ENCODE data around the gene FOXF2. TPM values are rescaled to one million over a fixed set of nuclear protein-coding genes. Genes with fewer than 3 reads are reported as not detected.

The FOXF2 gene
- total and polyA plus RNA-seq, 4 donors: 8.3 to 22.9 (median 14.3) TPM

DNA sequence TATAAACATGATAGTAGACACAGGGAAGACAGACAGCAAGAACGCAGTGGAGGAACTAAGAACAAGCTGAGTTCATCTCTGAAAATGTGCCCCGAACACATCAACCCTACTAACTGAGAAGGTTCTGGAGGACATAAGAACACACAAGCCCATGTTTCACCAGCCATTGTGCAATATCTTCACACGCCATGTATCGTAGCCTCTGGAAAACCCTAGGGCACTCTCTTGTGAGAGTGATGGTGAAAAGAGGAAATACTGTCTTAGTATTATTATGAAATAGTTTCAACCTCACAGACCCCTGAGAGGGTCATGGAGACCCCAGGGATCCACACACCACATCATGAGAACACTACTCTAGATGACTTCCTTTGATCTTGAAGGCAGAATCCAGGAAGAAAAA lies 26.1 kb upstream of the FOXF2 start:
- TF ChIP-seq, protein P1, sequence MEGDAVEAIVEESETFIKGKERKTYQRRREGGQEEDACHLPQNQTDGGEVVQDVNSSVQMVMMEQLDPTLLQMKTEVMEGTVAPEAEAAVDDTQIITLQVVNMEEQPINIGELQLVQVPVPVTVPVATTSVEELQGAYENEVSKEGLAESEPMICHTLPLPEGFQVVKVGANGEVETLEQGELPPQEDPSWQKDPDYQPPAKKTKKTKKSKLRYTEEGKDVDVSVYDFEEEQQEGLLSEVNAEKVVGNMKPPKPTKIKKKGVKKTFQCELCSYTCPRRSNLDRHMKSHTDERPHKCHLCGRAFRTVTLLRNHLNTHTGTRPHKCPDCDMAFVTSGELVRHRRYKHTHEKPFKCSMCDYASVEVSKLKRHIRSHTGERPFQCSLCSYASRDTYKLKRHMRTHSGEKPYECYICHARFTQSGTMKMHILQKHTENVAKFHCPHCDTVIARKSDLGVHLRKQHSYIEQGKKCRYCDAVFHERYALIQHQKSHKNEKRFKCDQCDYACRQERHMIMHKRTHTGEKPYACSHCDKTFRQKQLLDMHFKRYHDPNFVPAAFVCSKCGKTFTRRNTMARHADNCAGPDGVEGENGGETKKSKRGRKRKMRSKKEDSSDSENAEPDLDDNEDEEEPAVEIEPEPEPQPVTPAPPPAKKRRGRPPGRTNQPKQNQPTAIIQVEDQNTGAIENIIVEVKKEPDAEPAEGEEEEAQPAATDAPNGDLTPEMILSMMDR (IDR thresholded peaks at IDR 0.05; ENCODE audit: control extremely low read depth, extremely low read depth): no peak
- H3K27me3 ChIP-seq (ENCODE audit: control insufficient read depth in 3 of 3, insufficient read depth in 3 of 3, low read length in 2 of 3): no peaks in the 10 kb centered on the region
- H3K4me1 ChIP-seq (ENCODE audit: control insufficient read depth in 5 of 5, insufficient read depth in 5 of 5, low read length in 5 of 5): peaks cover 0 to 45% (median 14%) of the 10 kb centered on the region in 5 donors
- ATAC-seq (ENCODE audit: insufficient read depth, low FRiP score): no peak
- no peak overlapping the region for H3K4me3 ChIP-seq
- DNase-seq: peak; percentile 19 to 72 (median 53)
- H3K9ac ChIP-seq (ENCODE audit: insufficient read depth in 1 of 2, low read length in 2 of 2): no peak overlapping the region
- H3K27ac ChIP-seq (ENCODE audit: low read depth in 1 of 2, low read length in 1 of 2): peak overlapping the region in 1 of 2 donors; percentile 37
- peaks cover 0 to 2% (median 0%) of the 10 kb centered on the region in 4 donors for H3K9me3 ChIP-seq (ENCODE audit: control insufficient read depth in 4 of 4, insufficient read depth in 3 of 4, low read length in 3 of 4)
- WGBS, 2 donors: 61 to 64% methylated on average over 4 of the region's 4 CpGs
- H3K36me3 ChIP-seq (ENCODE audit: control insufficient read depth in 4 of 4, insufficient read depth in 4 of 4, low read length in 4 of 4): peaks cover 0 to 3% (median 1%) of the 10 kb centered on the region in 4 donors

DNA sequence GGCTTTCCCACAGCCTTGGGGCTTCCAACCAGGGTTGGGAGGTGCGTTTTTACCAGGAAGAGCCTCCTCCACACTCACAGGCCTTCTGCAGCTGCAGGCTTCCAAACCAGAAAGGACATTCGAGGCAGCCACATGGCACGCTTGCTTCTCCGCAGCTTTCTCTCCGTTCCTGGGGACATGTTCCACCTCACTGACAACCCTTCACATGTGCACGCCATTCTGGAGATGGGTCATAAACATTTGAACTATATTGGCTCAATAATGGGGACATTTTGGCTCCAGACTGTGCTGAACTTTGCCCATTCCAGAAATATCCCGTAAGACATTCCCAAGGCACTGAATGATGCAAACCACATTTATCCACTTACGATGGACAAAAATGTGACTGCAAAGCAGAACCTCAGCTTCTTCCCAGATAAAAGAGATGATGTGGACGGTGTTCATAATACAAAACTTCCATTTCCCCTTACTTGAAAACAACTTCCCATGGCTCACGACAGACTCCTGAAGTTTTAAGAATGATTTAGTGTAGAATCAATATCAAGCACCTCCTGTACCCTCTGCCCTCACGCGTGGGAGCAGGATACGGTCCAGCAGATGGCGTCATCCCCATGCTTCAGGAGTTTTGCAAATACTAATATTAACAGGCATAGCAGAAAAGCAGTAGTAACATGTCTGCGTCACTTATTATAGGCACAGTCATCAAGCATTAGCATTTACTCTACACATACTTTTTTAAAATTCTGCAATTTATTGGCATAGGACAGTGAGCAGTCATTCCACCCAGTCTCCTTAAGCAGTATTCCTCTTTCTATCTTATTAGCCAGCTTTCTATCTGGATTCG lies 25.4 kb upstream of the FOXF2 start:
- ATAC-seq (ENCODE audit: insufficient read depth, low FRiP score): peak; percentile 51
- Histone ChIP-seq H3K9me3 (ENCODE audit: control insufficient read depth in 4 of 4, insufficient read depth in 3 of 4, low read length in 3 of 4) (peaks cover 0 to 2% (median 0%) of the 10 kb centered on the region in 4 donors), H3K27ac (ENCODE audit: low read depth in 1 of 2, low read length in 1 of 2) (peak overlapping the region in 1 of 2 donors; percentile 76), H3K36me3 (ENCODE audit: control insufficient read depth in 4 of 4, insufficient read depth in 4 of 4, low read length in 4 of 4) (peaks cover 0 to 3% (median 1%) of the 10 kb centered on the region in 4 donors), H3K4me1 (ENCODE audit: control insufficient read depth in 5 of 5, insufficient read depth in 5 of 5, low read length in 5 of 5) (peaks cover 0 to 45% (median 14%) of the 10 kb centered on the region in 5 donors), H3K27me3 (ENCODE audit: control insufficient read depth in 3 of 3, insufficient read depth in 3 of 3, low read length in 2 of 3) (no peaks in the 10 kb centered on the region), H3K4me3 (no peak overlapping the region), H3K9ac (ENCODE audit: insufficient read depth in 1 of 2, low read length in 2 of 2) (peak overlapping the region in 1 of 2 donors; percentile 27)
- TF ChIP-seq, protein P1 (IDR thresholded peaks at IDR 0.05; ENCODE audit: control extremely low read depth, extremely low read depth): no peak
- 55 to 59% methylated on average over 16 of the region's 16 CpGs for WGBS, 2 donors
- DNase-seq: peak; percentile 76 to 93 (median 90)

DNA sequence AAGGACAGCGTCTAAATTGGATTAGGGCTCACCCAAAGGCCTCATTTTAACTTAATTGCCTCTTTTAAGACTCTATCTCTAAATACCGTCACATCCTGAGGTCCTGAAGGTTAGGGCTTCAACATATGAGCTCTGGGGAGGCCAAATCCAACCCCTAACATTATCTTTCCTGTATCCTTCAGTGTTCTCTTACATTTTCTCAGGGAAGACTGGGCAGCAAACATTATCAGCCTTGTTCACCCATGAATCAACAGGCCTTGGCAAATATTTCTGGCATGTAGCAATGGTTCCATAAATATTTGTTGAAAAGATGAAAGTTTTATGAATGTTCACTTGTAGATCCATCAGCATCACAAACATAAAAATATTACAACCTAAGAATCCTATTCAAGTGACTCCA lies 24.6 kb upstream of the FOXF2 start:
- ATAC-seq (ENCODE audit: insufficient read depth, low FRiP score): no peak
- H3K4me3 ChIP-seq: no peak overlapping the region
- peaks cover 0 to 3% (median 1%) of the 10 kb centered on the region in 4 donors for H3K36me3 ChIP-seq (ENCODE audit: control insufficient read depth in 4 of 4, insufficient read depth in 4 of 4, low read length in 4 of 4)
- peak overlapping the region in 1 of 2 donors; percentile 76 for H3K27ac ChIP-seq (ENCODE audit: low read depth in 1 of 2, low read length in 1 of 2)
- peaks cover 0 to 6% (median 0%) of the 10 kb centered on the region in 4 donors for H3K9me3 ChIP-seq (ENCODE audit: control insufficient read depth in 4 of 4, insufficient read depth in 3 of 4, low read length in 3 of 4)
- TF ChIP-seq, protein P1 (IDR thresholded peaks at IDR 0.05; ENCODE audit: control extremely low read depth, extremely low read depth): no peak
- peak overlapping the region in 1 of 2 donors; percentile 27 for H3K9ac ChIP-seq (ENCODE audit: insufficient read depth in 1 of 2, low read length in 2 of 2)
- H3K4me1 ChIP-seq (ENCODE audit: control insufficient read depth in 5 of 5, insufficient read depth in 5 of 5, low read length in 5 of 5): peaks cover 0 to 45% (median 14%) of the 10 kb centered on the region in 5 donors
- H3K27me3 ChIP-seq (ENCODE audit: control insufficient read depth in 3 of 3, insufficient read depth in 3 of 3, low read length in 2 of 3): no peaks in the 10 kb centered on the region
- peak in 1 of 3 donors; percentile 28 for DNase-seq
- 69 to 71% methylated on average over 2 of the region's 2 CpGs for WGBS, 2 donors

All from lung (tissue), 12 donors.